Vagina (tissue), 2 donors: ENCODE results near the gene SRP19.

Source experiments
- CTCF ChIP-seq, 3 experiments: fragments of 450-650 bp in 2 of 3; fragments of 200-600 bp in 1 of 3; sonication (generic) in 1 of 3; IDR thresholded peaks; one replicate each; pipeline ENCODE4 v1.5.1; 2017 to 2019; ENCODE audit warnings: antibody characterized with exemption in 3 of 3, mild to moderate bottlenecking in 2 of 3, moderate library complexity in 2 of 3
- POLR2A ChIP-seq, 2 donors: fragments of 450-650 bp; IDR thresholded peaks; one replicate each; pipeline ENCODE4 v1.6.1; 2017; ENCODE audit warnings: antibody characterized with exemption in 2 of 2, mild to moderate bottlenecking in 2 of 2, moderate library complexity in 2 of 2

GRCh38 chr5:112823181-112823580 lies 37.9 kb upstream of the SRP19 start:
- no peak for TF ChIP-seq CTCF (IDR thresholded peaks at IDR 0.05)
- no peak for TF ChIP-seq POLR2A (IDR thresholded peaks at IDR 0.05)
